ENCODE results near the gene CDK11A. TPM values are rescaled to one million over a fixed set of nuclear protein-coding genes. Genes with fewer than 3 reads are reported as not detected.
"Not testable (repeated sequence)": the region's sequence is repeated elsewhere in the genome, so short reads cannot be mapped to it uniquely, and the experiment has no call there.

Gene CDK11A
- total and polyA plus RNA-seq, 12 donors: 11.6 to 88.3 (median 15.3) TPM

DNA sequence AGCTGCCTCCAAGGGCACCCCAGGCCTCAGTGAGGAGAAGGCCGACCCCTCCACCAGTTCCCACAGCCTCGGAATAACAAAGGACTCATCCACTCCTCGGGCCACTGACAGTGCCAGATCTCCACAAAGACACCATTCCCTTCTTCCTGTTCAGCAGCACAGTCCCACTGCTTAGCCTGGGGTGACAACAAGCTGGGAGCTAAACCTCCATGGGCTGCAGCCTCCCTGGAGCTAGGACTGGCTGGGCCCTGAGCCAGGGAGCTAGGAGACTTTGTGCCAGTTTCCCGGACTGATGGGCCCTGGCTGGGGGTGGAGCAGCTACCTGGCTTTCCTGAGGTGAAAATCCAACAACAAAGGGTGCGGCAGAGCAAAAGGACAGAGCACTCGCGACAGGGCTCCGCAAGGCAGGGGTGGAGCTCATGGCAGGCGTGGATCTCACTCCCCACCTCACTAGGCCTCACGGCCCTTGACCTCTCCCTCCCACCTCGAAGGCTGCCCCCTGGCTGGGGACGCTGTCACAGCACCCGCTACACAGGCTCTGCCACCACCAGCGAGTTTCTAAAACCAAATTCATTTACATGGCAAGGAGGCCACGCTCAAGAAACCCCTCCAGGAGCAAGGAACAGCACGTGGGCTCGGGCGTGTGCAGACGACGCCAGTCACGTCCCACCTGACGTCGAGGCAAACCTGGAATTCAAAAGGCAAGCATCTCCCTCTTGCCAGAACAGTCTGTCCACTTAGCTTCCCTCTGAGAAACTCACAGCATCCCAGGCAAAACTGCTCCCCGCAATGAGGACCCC lies 45.4 kb downstream of the CDK11A start:
- ATAC-seq (peak in 7 of 8 donors; percentile 11 to 64 (median 31)), DNase-seq (peak in 1 of 2 donors; percentile 15)
- TF ChIP-seq, protein P1, sequence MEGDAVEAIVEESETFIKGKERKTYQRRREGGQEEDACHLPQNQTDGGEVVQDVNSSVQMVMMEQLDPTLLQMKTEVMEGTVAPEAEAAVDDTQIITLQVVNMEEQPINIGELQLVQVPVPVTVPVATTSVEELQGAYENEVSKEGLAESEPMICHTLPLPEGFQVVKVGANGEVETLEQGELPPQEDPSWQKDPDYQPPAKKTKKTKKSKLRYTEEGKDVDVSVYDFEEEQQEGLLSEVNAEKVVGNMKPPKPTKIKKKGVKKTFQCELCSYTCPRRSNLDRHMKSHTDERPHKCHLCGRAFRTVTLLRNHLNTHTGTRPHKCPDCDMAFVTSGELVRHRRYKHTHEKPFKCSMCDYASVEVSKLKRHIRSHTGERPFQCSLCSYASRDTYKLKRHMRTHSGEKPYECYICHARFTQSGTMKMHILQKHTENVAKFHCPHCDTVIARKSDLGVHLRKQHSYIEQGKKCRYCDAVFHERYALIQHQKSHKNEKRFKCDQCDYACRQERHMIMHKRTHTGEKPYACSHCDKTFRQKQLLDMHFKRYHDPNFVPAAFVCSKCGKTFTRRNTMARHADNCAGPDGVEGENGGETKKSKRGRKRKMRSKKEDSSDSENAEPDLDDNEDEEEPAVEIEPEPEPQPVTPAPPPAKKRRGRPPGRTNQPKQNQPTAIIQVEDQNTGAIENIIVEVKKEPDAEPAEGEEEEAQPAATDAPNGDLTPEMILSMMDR (IDR thresholded peaks at IDR 0.05): peak in 6 of 9 donors; percentile 12 to 55 (median 36)
- 68 to 71% methylated on average over 24 of the region's 24 CpGs for WGBS, 2 donors
- Histone ChIP-seq H3K27ac (peak overlapping the region in 8 of 10 donors; percentile 3 to 83 (median 58)), H3K9me3 (no peaks in the 10 kb centered on the region), H3K36me3 (peaks cover 0 to 28% (median 0%) of the 10 kb centered on the region in 9 donors), H3K4me1 (peaks cover 3 to 40% (median 15%) of the 10 kb centered on the region in 9 donors), H3K4me3 (no peak overlapping the region), H3K27me3 (no peaks in the 10 kb centered on the region)
- intact Hi-C loops (cut with DNase I): no loop called here

DNA sequence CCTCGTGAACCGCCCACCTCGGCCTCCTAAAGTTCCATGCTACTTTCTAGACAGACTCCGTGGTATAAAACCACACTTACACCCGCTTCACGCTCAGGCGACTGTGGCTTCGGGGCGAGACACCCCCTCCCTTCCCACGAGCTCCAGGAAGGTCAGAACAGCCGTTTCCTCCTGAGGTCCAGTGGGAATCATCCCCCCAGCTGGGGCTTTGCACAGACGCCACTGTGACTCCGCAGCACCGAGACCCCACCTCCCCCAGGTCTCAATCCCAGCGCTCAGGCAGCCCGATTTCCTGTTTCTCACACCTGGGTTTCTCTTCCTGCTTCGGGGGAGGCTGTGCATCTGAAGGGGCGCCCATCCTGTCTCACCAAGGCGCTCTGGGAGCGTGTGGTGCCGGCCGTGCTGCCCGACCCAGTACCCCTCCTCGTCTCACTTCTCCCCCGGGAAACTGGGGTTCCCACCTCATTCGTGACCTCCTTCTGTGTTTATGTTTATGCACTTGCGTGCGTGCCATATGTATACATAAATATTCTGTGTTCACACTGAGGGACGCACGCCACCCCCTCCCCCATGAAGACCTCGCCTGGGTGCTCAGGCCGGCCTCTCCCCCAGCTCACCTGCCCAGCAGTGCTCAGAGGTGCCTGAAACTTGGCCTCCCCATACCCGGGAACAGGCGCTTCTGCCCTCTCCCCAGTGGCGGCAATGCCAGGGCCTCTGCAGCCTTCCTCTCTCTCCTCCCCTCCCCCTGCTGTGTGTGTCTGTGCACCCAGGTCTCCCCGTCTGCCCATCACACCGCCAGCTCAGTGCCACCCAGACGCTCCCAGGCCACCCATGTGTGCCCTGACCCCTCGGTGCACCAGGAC lies 46.2 kb downstream of the CDK11A start:
- peak; percentile 12 to 55 for DNase-seq

DNA sequence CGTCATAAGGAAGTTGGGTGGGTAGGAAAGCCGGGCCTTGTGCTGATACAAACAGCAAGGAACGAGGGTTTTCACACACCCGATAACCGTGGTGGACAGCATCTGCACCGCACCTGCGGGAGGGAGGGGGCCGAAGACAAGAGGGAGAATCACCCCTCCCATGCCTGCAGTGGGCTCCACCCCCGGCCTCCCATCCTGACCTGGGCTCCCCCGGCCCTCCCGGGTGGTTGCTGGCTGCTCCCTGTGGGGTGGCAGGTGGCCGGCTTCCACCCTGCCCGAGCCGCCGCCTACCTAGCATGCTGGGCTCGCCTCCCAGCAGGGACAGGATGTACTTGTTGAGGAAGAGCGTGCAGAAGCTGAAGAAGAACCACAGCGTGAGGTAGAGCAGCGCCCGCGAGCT lies 48.1 kb downstream of the CDK11A start:
- intact Hi-C loops (cut with DNase I); H3K4me3 ChIP-seq; H3K9me3 ChIP-seq; DNase-seq; H3K27me3 ChIP-seq; H3K27ac ChIP-seq; ATAC-seq: not testable (repeated sequence)
- 81 to 87% methylated on average over 3 to 5 of the region's 21 CpGs for WGBS, 2 donors
- Histone ChIP-seq H3K36me3 (peaks cover 0 to 33% (median 5%) of the 10 kb centered on the region in 9 donors), H3K4me1 (peaks cover 0 to 25% (median 15%) of the 10 kb centered on the region in 9 donors)

More for the DNA sequence above, 46.2 kb downstream of the CDK11A start:
- ATAC-seq: peak; percentile 31 to 76 (median 56)
- H3K27ac ChIP-seq: peak overlapping the region in 8 of 10 donors; percentile 3 to 83 (median 58)
- H3K27me3 ChIP-seq: no peaks in the 10 kb centered on the region
- H3K9me3 ChIP-seq: no peaks in the 10 kb centered on the region
- peaks cover 0 to 27% (median 0%) of the 10 kb centered on the region in 9 donors for H3K36me3 ChIP-seq
- 52 to 69% methylated on average over 39 of the region's 39 CpGs for WGBS, 2 donors
- peaks cover 0 to 32% (median 15%) of the 10 kb centered on the region in 9 donors for H3K4me1 ChIP-seq
- H3K4me3 ChIP-seq: peak overlapping the region in 1 of 10 donors; percentile 27
- intact Hi-C loops (cut with DNase I): no loop called here
- TF ChIP-seq, protein P1 (IDR thresholded peaks at IDR 0.05): no peak

DNA sequence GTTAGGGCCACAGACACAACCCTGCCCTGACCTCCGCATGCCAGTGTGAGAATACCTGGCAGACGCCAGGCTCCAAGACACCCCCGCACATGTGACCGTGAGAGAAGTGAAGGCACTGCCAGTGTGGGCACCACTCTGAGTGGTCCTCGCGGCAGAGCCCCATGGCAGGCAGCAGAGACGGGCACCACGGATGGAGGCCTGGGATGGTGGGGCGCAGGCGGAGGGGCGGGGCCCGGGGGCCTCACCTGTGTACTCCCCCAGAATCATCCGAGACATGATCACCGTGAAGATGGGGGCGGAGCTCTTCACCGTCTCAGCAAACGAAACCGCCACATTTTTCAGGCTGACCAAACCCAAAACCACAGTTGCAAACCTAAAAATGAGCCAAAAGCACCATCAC lies 48.9 kb downstream of the CDK11A start:
- intact Hi-C loops (cut with DNase I): not testable (repeated sequence)
- 94 to 97% methylated on average over 8 to 14 of the region's 18 CpGs for WGBS, 2 donors

DNA sequence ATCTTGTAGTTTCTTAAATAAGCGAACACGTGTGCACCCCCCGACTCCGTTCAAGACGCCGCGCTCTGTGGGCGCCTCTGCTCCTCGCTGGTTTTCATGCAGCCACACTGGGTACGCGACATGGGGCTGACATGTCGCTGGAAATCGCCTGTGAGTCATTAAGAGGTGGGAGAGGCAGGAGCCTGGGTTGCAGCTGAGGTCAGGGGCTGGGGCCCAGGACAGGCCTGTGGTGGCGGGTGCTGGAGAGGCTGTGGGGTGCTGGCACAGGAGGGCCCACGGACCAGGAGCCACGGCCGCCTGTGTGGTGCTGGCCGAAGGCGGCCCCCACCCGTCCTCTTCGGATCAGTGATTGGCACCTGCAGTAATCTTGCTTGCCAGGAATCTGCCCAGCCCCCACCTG lies 49.4 kb downstream of the CDK11A start:
- intact Hi-C loops (cut with DNase I); DNase-seq; H3K27ac ChIP-seq; H3K27me3 ChIP-seq; ATAC-seq; H3K9me3 ChIP-seq; H3K4me3 ChIP-seq: not testable (repeated sequence)
- H3K36me3 ChIP-seq: peaks cover 0 to 46% (median 5%) of the 10 kb centered on the region in 9 donors
- 77 to 86% methylated on average over 14 to 16 of the region's 21 CpGs for WGBS, 2 donors
- peaks cover 0 to 32% (median 15%) of the 10 kb centered on the region in 9 donors for H3K4me1 ChIP-seq

More for the DNA sequence above, 48.9 kb downstream of the CDK11A start:
- not testable (repeated sequence) for ATAC-seq, DNase-seq, H3K27ac ChIP-seq, H3K9me3 ChIP-seq, H3K27me3 ChIP-seq, H3K4me3 ChIP-seq
- peaks cover 0 to 28% (median 15%) of the 10 kb centered on the region in 9 donors for H3K4me1 ChIP-seq
- H3K36me3 ChIP-seq: peaks cover 0 to 42% (median 5%) of the 10 kb centered on the region in 9 donors

All from heart right ventricle (tissue), 16 donors.